Testis (tissue), 3 donors: ENCODE data around the gene OLFML2A. TPM values are rescaled to one million over a fixed set of nuclear protein-coding genes. Genes with fewer than 3 reads are reported as not detected.

Experiments
- DNase-seq: peaks from one replicate; pipeline ENCODE4 v3.0.0-alpha.2; 2019
- H3K27ac ChIP-seq, 2 donors: fragments of 200-600 bp; sonication (generic); one replicate each; pipeline ENCODE4 v1.5.1; 2019
- H3K27me3 ChIP-seq: fragments of 200-600 bp; sonication (generic); one replicate; pipeline ENCODE4 v1.5.1; 2019
- H3K36me3 ChIP-seq: fragments of 200-600 bp; sonication (generic); one replicate; pipeline ENCODE4 v1.5.1; 2017; ENCODE audit warnings: low read depth; ENCODE audit errors: missing control alignments
- H3K4me1 ChIP-seq: fragments of 200-600 bp; sonication (generic); one replicate; pipeline ENCODE4 v1.5.1; 2019
- H3K4me3 ChIP-seq, 2 donors: fragments of 200-600 bp; sonication (generic); one replicate each; pipeline ENCODE4 v1.5.1; 2017 to 2019
- H3K9me3 ChIP-seq: fragments of 200-600 bp; sonication (generic); one replicate; pipeline ENCODE4 v1.5.1; 2017
- POLR2A ChIP-seq: fragments of 450-650 bp; IDR thresholded peaks from one replicate; pipeline ENCODE4 v1.6.1; 2017; ENCODE audit warnings: antibody characterized with exemption, mild to moderate bottlenecking, moderate library complexity
- WGBS, 2 donors: methylation state at CpG; one replicate each; pipeline ENCODE4 v1.1.5; 2018; 5-methylcytosine and 5-hydroxymethylcytosine counted together
- intact Hi-C: fragments of 100-400 bp; cut with DNase I; formaldehyde crosslinking; loops from one replicate; pipeline ENCODE4 v1.15.1; 2023; ENCODE audit warnings: low total_unique reads
- polyA plus RNA-seq: library from polyadenylated mRNA; stranded (reverse); fragments of 350-450 nt; fragmentation: Illumina TruSeq; extraction: RNeasy Lipid Tissue Mini Kit (QIAGEN cat#74804); gene quantifications from one replicate; pipeline ENCODE4 v1.2.3, GENCODE V29; 2014; ENCODE audit warnings: low read depth, low replicate concordance; ENCODE audit not compliant: insufficient read depth
- total RNA-seq, 2 donors: library from RNA; depleted of rRNA; stranded (reverse); fragments of >200 nt; gene quantifications; one replicate each; pipeline ENCODE4 v1.2.3, GENCODE V29; 2016
- TF ChIP-seq, protein P1 (sequence below), 3 experiments: fragments of 450-650 bp in 2 of 3; fragments of 200-600 bp in 1 of 3; sonication (generic) in 1 of 3; IDR thresholded peaks; one replicate each; pipeline ENCODE4 v1.5.1; 2016 to 2019; ENCODE audit warnings: antibody characterized with exemption in 3 of 3, mild to moderate bottlenecking in 2 of 3, moderate library complexity in 1 of 3

Gene OLFML2A
- total and polyA plus RNA-seq, 3 donors from 2014 or later = 2.6 to 5.2 (median 4.0) TPM

DNA sequence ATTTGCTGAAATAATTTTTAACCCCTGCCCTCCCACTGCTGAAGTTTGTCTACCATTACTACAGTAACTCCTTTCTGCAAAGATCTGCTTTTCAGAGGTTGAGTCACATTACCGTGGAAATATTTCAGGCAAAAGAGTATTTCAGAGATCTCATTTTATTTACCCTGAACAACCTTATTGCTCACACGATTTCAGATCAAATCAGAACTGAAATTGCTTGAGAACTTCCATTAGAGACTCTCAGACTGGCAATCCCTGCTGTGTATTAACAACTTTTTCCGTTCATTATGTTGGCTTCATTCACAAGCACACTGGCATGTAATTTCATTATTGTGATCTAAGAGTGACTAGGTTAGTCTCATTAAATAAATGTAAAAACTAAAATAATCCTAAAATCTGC, 21.9 kb upstream of the OLFML2A start:
- intact Hi-C loops = no loop called here
- DNase-seq = no peak
- 56 to 67% methylated on average over 3 of the region's 3 CpGs for WGBS, 2 donors
- Histone ChIP-seq H3K27me3 (no peaks in the 10 kb centered on the region), H3K4me1 (peaks cover 11% of the 10 kb centered on the region), H3K9me3 (no peaks in the 10 kb centered on the region), H3K27ac (peak overlapping the region in 1 of 2 donors; percentile 6), H3K36me3 (no peaks in the 10 kb centered on the region), H3K4me3 (no peak overlapping the region)
- TF ChIP-seq, protein P1, sequence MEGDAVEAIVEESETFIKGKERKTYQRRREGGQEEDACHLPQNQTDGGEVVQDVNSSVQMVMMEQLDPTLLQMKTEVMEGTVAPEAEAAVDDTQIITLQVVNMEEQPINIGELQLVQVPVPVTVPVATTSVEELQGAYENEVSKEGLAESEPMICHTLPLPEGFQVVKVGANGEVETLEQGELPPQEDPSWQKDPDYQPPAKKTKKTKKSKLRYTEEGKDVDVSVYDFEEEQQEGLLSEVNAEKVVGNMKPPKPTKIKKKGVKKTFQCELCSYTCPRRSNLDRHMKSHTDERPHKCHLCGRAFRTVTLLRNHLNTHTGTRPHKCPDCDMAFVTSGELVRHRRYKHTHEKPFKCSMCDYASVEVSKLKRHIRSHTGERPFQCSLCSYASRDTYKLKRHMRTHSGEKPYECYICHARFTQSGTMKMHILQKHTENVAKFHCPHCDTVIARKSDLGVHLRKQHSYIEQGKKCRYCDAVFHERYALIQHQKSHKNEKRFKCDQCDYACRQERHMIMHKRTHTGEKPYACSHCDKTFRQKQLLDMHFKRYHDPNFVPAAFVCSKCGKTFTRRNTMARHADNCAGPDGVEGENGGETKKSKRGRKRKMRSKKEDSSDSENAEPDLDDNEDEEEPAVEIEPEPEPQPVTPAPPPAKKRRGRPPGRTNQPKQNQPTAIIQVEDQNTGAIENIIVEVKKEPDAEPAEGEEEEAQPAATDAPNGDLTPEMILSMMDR (IDR thresholded peaks at IDR 0.05) = no peak
- no peak for TF ChIP-seq POLR2A

DNA sequence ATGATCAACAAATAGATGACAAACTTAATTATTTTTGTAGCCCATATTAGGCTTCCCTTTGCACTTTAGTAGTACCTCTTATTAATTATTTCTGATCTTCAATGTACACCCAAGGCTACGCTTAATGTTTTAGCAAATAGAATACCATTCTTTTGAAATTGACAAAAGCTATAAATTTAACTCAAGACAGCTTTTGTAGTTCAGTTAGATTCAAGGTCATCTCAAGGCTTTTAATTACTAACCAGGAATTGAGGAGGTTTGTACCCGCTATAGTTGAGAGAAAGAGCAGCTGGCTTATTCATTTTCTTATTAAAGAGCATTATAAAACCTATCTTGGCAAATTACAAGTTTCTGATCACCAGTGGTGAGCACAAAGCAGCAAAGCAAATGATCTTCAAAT, 20.9 kb upstream of the OLFML2A start:
- DNase-seq = no peak
- Histone ChIP-seq H3K4me3 (no peak overlapping the region), H3K9me3 (no peaks in the 10 kb centered on the region), H3K27me3 (no peaks in the 10 kb centered on the region), H3K4me1 (peaks cover 11% of the 10 kb centered on the region), H3K27ac (no peak overlapping the region), H3K36me3 (no peaks in the 10 kb centered on the region)
- intact Hi-C loops = no loop called here
- 69 to 75% methylated on average over 2 of the region's 2 CpGs for WGBS, 2 donors
- TF ChIP-seq, protein P1 (IDR thresholded peaks at IDR 0.05) = no peak
- TF ChIP-seq POLR2A = no peak

DNA sequence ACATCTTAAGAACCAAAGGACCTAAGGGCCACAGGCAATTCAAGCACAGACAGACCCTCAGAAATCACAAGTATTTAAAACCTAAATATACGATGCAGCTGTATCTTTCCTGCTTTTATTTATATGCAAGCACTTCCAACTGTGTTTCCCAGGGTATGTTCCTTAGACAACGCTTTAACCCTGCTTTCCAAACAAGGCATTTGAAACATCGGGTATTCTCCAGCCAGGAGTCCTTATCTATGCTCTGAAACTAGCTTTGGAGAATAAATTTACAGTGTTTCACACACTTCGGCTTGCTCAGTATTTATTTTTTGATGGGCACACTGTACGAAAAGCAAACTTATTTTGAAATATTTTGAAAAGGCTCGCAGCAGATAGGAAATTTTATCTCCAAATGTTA, 19.3 kb upstream of the OLFML2A start:
- 53 to 58% methylated on average over 6 of the region's 6 CpGs for WGBS, 2 donors
- no peak overlapping the region for H3K27ac ChIP-seq

DNA sequence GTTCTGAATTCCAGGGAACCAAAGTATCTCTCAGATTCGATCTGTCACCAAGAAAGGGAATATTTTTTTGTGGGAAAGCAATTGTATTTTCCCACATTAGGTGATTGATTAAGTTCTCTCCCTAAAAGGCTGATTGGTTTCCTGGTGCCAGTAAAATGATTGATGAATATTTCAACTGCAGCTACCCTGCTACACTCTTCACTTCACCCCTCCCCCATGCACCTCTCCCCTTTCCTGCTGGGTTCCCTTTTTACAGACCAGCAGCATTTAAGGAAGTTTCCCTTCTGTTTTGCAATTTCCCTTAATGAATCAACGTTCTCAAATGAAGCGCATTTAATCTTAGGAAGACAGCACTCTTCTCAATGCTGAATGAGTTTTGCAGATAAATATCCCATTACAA, 18.9 kb upstream of the OLFML2A start:
- Histone ChIP-seq H3K4me3 (no peak overlapping the region), H3K9me3 (no peaks in the 10 kb centered on the region), H3K4me1 (peaks cover 11% of the 10 kb centered on the region), H3K36me3 (no peaks in the 10 kb centered on the region), H3K27me3 (no peaks in the 10 kb centered on the region), H3K27ac (peak overlapping the region in 1 of 2 donors; percentile 25)
- TF ChIP-seq POLR2A = no peak
- TF ChIP-seq, protein P1 (IDR thresholded peaks at IDR 0.05) = no peak
- 44 to 48% methylated on average over 3 of the region's 3 CpGs for WGBS, 2 donors
- intact Hi-C loops = no loop called here
- no peak for DNase-seq

More for the DNA sequence above, 19.3 kb upstream of the OLFML2A start:
- Histone ChIP-seq H3K27me3 (no peaks in the 10 kb centered on the region), H3K4me1 (peaks cover 11% of the 10 kb centered on the region), H3K36me3 (no peaks in the 10 kb centered on the region), H3K9me3 (no peaks in the 10 kb centered on the region), H3K4me3 (no peak overlapping the region)
- intact Hi-C loops = no loop called here
- no peak for TF ChIP-seq POLR2A
- TF ChIP-seq, protein P1 (IDR thresholded peaks at IDR 0.05) = no peak
- no peak for DNase-seq

DNA sequence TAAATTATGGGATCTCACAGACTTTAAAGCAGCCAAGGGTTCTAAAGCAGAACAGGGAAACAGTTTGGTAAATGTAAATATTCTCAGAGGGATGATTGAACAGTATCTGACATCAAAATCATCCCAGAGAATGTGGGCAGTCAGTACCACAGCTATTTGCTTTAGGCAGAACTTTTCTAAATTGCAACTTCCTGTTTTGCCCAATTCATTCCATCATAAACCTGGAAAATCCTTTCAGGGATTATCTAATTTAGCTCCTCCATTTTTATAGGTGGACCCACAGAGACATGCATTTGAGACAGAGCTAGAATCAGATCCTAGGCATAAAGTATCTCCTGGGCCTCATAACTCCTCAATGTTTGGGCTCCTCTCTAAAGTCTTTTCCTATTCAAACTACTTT, 18.2 kb upstream of the OLFML2A start:
- H3K9me3 ChIP-seq = no peaks in the 10 kb centered on the region
- intact Hi-C loops = no loop called here
- H3K4me3 ChIP-seq = no peak overlapping the region
- DNase-seq = no peak
- no peaks in the 10 kb centered on the region for H3K27me3 ChIP-seq
- H3K36me3 ChIP-seq = no peaks in the 10 kb centered on the region
- TF ChIP-seq, protein P1 (IDR thresholded peaks at IDR 0.05) = no peak
- no peak for TF ChIP-seq POLR2A
- H3K27ac ChIP-seq = peak overlapping the region in 1 of 2 donors; percentile 16
- H3K4me1 ChIP-seq = peaks cover 11% of the 10 kb centered on the region
